Heart left ventricle (tissue), 13 donors: ENCODE results near the gene FXYD3.

Source experiments
- POLR2A ChIP-seq, 2 donors: fragments of 450-650 bp; IDR thresholded peaks; one replicate each; pipeline ENCODE4 v1.6.1; 2017; ENCODE audit warnings: antibody characterized with exemption in 2 of 2, mild to moderate bottlenecking in 2 of 2, moderate library complexity in 2 of 2
- TF ChIP-seq, protein P1 (sequence below), 12 donors: fragments of 200-600 bp; sonication (generic) in 4 of 12; IDR thresholded peaks; one replicate each; pipeline versions ENCODE4 v1.5.0 to v1.8.0; 2018 to 2022; ENCODE audit warnings: antibody characterized with exemption in 12 of 12, mild to moderate bottlenecking in 5 of 12
- donor health status: ischemic (EF 13 %, LVEDD 7.1; RV severe dilation, severe dysfunction).
- donor health status: DM: no; HTN: yes; CAD: no.
- donor health status: DM: no; HTN: no; CAD: no.
- donor health status: ischemic (EF 25% LVEDD 6.9; RV normal size, moderate dysfunction).
- donor health status: ischemic (EF 25% LVEDD 5.7; RV mildly dilated, moderate dysfunction).
- donor health status: ischemic (EF 35%, LVEDD 5.7; RV mildly dilated, moderate dysfunction).
- donor health status: nonischemic (EF 11% LVEDD 7.7; RV severe dilation, severe dysfunction).
- donor health status: DM: yes; HTN: yes; CAD: no.
- donor health status: PGD.
- donor health status: ischemic (EF 29% LVEDD 5.4; RV normal size, mild dysfunction).
- donor health status: nonischemic (EF 23%, LVEDD 6.1; RV moderate dilation, normal function).

DNA sequence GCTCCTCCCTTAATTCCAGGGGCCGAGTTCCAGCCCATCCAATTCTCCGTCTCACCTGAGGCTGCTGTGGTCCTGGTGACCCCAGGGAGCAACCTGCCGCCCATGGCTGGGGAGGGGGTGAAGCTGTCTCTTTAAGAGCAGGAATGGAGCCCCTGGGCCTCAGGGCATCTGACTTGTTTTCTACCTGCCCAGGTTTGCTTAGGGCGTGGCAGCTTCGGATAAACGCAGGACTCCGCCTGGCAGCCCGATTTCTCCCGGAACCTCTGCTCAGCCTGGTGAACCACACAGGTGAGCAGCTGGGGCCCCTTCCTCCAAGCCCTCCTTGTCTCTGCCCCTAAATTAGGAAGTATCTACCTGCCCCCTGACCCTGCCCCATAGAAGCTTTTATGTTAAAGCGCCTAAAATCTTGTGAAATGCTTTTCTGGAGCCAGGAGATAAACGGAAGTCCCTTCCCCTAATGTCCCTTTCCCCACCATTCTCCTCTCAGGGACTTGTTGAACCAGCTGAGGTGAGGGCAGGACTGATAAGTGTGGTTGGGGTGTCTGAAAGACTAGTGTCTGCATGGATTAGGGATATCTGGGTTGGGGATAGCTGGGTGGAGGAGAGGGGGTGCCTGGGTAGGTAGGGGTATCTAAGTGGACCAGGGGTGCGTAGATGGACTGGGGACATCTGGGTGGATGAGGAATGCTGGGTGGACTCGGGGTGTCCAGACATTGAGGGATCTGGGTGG, 614 bp downstream of the FXYD3 start:
- TF ChIP-seq, protein P1, sequence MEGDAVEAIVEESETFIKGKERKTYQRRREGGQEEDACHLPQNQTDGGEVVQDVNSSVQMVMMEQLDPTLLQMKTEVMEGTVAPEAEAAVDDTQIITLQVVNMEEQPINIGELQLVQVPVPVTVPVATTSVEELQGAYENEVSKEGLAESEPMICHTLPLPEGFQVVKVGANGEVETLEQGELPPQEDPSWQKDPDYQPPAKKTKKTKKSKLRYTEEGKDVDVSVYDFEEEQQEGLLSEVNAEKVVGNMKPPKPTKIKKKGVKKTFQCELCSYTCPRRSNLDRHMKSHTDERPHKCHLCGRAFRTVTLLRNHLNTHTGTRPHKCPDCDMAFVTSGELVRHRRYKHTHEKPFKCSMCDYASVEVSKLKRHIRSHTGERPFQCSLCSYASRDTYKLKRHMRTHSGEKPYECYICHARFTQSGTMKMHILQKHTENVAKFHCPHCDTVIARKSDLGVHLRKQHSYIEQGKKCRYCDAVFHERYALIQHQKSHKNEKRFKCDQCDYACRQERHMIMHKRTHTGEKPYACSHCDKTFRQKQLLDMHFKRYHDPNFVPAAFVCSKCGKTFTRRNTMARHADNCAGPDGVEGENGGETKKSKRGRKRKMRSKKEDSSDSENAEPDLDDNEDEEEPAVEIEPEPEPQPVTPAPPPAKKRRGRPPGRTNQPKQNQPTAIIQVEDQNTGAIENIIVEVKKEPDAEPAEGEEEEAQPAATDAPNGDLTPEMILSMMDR (IDR thresholded peaks at IDR 0.05), result no peak
- TF ChIP-seq POLR2A (IDR thresholded peaks at IDR 0.05), result no peak
